Glutamatergic neuron (in vitro differentiated cells): Measurements from ENCODE around the gene RBBP8NL. TPM values are rescaled to one million over a fixed set of nuclear protein-coding genes. Genes with fewer than 3 reads are reported as not detected.

Experiments used
- DNase-seq: peaks from one replicate; pipeline ENCODE4 v3.0.0; 2022
- H3K27ac Mint-ChIP-seq: one replicate; pipeline ENCODE4 v1.8.0; 2020; ENCODE audit warnings: mild to moderate bottlenecking, mixed read lengths, inconsistent platforms; ENCODE audit not compliant: unreplicated experiment
- H3K27me3 Mint-ChIP-seq: one replicate; pipeline ENCODE4 v1.8.0; 2020; ENCODE audit warnings: mild to moderate bottlenecking, moderate library complexity, mixed read lengths, inconsistent platforms; ENCODE audit not compliant: unreplicated experiment
- H3K36me3 Mint-ChIP-seq: one replicate; pipeline ENCODE4 v1.8.0; 2020; ENCODE audit warnings: mild to moderate bottlenecking, mixed read lengths, inconsistent platforms; ENCODE audit not compliant: unreplicated experiment
- H3K4me1 Mint-ChIP-seq: one replicate; pipeline ENCODE4 v1.8.0; 2020; ENCODE audit warnings: mild to moderate bottlenecking, low read depth, mixed read lengths, inconsistent platforms; ENCODE audit not compliant: unreplicated experiment
- H3K4me3 Mint-ChIP-seq: one replicate; pipeline ENCODE4 v1.8.0; 2020; ENCODE audit warnings: mild to moderate bottlenecking, mixed read lengths, inconsistent platforms; ENCODE audit not compliant: unreplicated experiment
- H3K9me3 Mint-ChIP-seq: one replicate; pipeline ENCODE4 v1.8.0; 2020; ENCODE audit warnings: mild to moderate bottlenecking, moderate library complexity, mixed read lengths, inconsistent platforms; ENCODE audit not compliant: unreplicated experiment
- CTCF ChIP-seq: fragments of 200-600 bp; sonication (generic); IDR thresholded peaks from one replicate; pipeline ENCODE4 v1.5.0; 2021; ENCODE audit not compliant: partially characterized antibody, unreplicated experiment
- total RNA-seq: library from RNA; stranded (reverse); fragmentation: NEBNext Ultra II Directional; extraction: Animal tissue kit (Norgen Biotek cat#: 25700); gene quantifications from one replicate; pipeline ENCODE4 v1.2.1, GENCODE V29; 2021; ENCODE audit not compliant: unreplicated experiment

Gene RBBP8NL
- total RNA-seq, 1 donor from 2014 or later: not detected

GRCh38 chr20:62406635-62407176 lies 20.6 kb downstream of the RBBP8NL start:
- H3K27ac Mint-ChIP-seq: no peak overlapping the region
- no peaks in the 10 kb centered on the region for H3K36me3 Mint-ChIP-seq
- peaks cover 16% of the 10 kb centered on the region for H3K4me1 Mint-ChIP-seq
- peaks cover 2% of the 10 kb centered on the region for H3K27me3 Mint-ChIP-seq
- TF ChIP-seq CTCF: no peak
- no peak for DNase-seq
- H3K9me3 Mint-ChIP-seq: no peaks in the 10 kb centered on the region
- peak overlapping the region; percentile 80 for H3K4me3 Mint-ChIP-seq

- no peaks in the 10 kb centered on the region for H3K9me3 Mint-ChIP-seq
- peak overlapping the region; percentile 80 for H3K4me3 Mint-ChIP-seq
- no peaks in the 10 kb centered on the region for H3K36me3 Mint-ChIP-seq
- no peak for TF ChIP-seq CTCF
- peak overlapping the region; percentile 55 for H3K27ac Mint-ChIP-seq
- H3K4me1 Mint-ChIP-seq: peaks cover 19% of the 10 kb centered on the region
- DNase-seq: no peak
- peaks cover 2% of the 10 kb centered on the region for H3K27me3 Mint-ChIP-seq
Observed at GRCh38 chr20:62405981-62406513, 21.3 kb downstream of the RBBP8NL start.

- Mint-ChIP-seq H3K4me3 (peak overlapping the region; percentile 80), H3K27me3 (peaks cover 2% of the 10 kb centered on the region), H3K9me3 (no peaks in the 10 kb centered on the region), H3K27ac (peak overlapping the region; percentile 43), H3K36me3 (no peaks in the 10 kb centered on the region), H3K4me1 (peaks cover 24% of the 10 kb centered on the region)
- peak; percentile 78 for DNase-seq
- TF ChIP-seq CTCF: peak; percentile 72
Observed at GRCh38 chr20:62405108-62405980, 22.0 kb downstream of the RBBP8NL start.

- Mint-ChIP-seq H3K27me3 (peaks cover 2% of the 10 kb centered on the region), H3K27ac (no peak overlapping the region)
Observed at GRCh38 chr20:62404761-62405107, 22.6 kb downstream of the RBBP8NL start.

More at GRCh38 chr20:62404761-62405107, 22.6 kb downstream of the RBBP8NL start:
- Mint-ChIP-seq H3K4me3 (no peak overlapping the region), H3K9me3 (no peaks in the 10 kb centered on the region), H3K36me3 (no peaks in the 10 kb centered on the region), H3K4me1 (peaks cover 25% of the 10 kb centered on the region)
- TF ChIP-seq CTCF: no peak
- no peak for DNase-seq
